Testis (tissue), 3 donors: Measurements from ENCODE around the gene KHDRBS2. TPM values are rescaled to one million over a fixed set of nuclear protein-coding genes. Genes with fewer than 3 reads are reported as not detected.

Experiments
- DNase-seq: peaks from one replicate; pipeline ENCODE4 v3.0.0-alpha.2; 2019
- H3K27ac ChIP-seq, 2 donors: fragments of 200-600 bp; sonication (generic); one replicate each; pipeline ENCODE4 v1.5.1; 2019
- H3K27me3 ChIP-seq: fragments of 200-600 bp; sonication (generic); one replicate; pipeline ENCODE4 v1.5.1; 2019
- H3K36me3 ChIP-seq: fragments of 200-600 bp; sonication (generic); one replicate; pipeline ENCODE4 v1.5.1; 2017; ENCODE audit warnings: low read depth; ENCODE audit errors: missing control alignments
- H3K4me1 ChIP-seq: fragments of 200-600 bp; sonication (generic); one replicate; pipeline ENCODE4 v1.5.1; 2019
- H3K4me3 ChIP-seq, 2 donors: fragments of 200-600 bp; sonication (generic); one replicate each; pipeline ENCODE4 v1.5.1; 2017 to 2019
- H3K9me3 ChIP-seq: fragments of 200-600 bp; sonication (generic); one replicate; pipeline ENCODE4 v1.5.1; 2017
- CTCF ChIP-seq, 3 experiments: fragments of 450-650 bp in 2 of 3; fragments of 200-600 bp in 1 of 3; sonication (generic) in 1 of 3; IDR thresholded peaks; one replicate each; pipeline ENCODE4 v1.5.1; 2016 to 2019; ENCODE audit warnings: antibody characterized with exemption in 3 of 3, mild to moderate bottlenecking in 2 of 3, moderate library complexity in 1 of 3
- POLR2A ChIP-seq: fragments of 450-650 bp; IDR thresholded peaks from one replicate; pipeline ENCODE4 v1.6.1; 2017; ENCODE audit warnings: antibody characterized with exemption, mild to moderate bottlenecking, moderate library complexity
- WGBS, 2 donors: methylation state at CpG; one replicate each; pipeline ENCODE4 v1.1.5; 2018; 5-methylcytosine and 5-hydroxymethylcytosine counted together
- intact Hi-C: fragments of 100-400 bp; cut with DNase I; formaldehyde crosslinking; loops from one replicate; pipeline ENCODE4 v1.15.1; 2023; ENCODE audit warnings: low total_unique reads
- polyA plus RNA-seq: library from polyadenylated mRNA; stranded (reverse); fragments of 350-450 nt; fragmentation: Illumina TruSeq; extraction: RNeasy Lipid Tissue Mini Kit (QIAGEN cat#74804); gene quantifications from one replicate; pipeline ENCODE4 v1.2.3, GENCODE V29; 2014; ENCODE audit warnings: low read depth, low replicate concordance; ENCODE audit not compliant: insufficient read depth
- total RNA-seq, 2 donors: library from RNA; depleted of rRNA; stranded (reverse); fragments of >200 nt; gene quantifications; one replicate each; pipeline ENCODE4 v1.2.3, GENCODE V29; 2016

The KHDRBS2 gene
- total and polyA plus RNA-seq, 3 donors from 2014 or later: 0.26 to 2.0 (median 1.8) TPM

GRCh38 chr6:61869632-61870400 lies 416.2 kb downstream of the KHDRBS2 start:
- 88 to 90% methylated on average over 14 to 15 of the region's 15 CpGs for WGBS, 2 donors
- intact Hi-C loops: no loop called here
- no peak for TF ChIP-seq POLR2A
- no peak overlapping the region for H3K4me3 ChIP-seq
- H3K27me3 ChIP-seq: no peaks in the 10 kb centered on the region
- H3K36me3 ChIP-seq: no peaks in the 10 kb centered on the region
- H3K9me3 ChIP-seq: no peaks in the 10 kb centered on the region
- no peaks in the 10 kb centered on the region for H3K4me1 ChIP-seq
- no peak for DNase-seq
- no peak overlapping the region for H3K27ac ChIP-seq

- DNase-seq: no peak
- TF ChIP-seq POLR2A (no peak), CTCF (IDR thresholded peaks at IDR 0.05) (no peak)
- H3K4me3 ChIP-seq: no peak overlapping the region
- no peak overlapping the region for H3K27ac ChIP-seq
- intact Hi-C loops: no loop called here
- no peaks in the 10 kb centered on the region for H3K4me1 ChIP-seq
- no peaks in the 10 kb centered on the region for H3K9me3 ChIP-seq
- no peaks in the 10 kb centered on the region for H3K27me3 ChIP-seq
- WGBS, 2 donors: 83 to 84% methylated on average over 5 to 7 of the region's 8 CpGs
- H3K36me3 ChIP-seq: no peaks in the 10 kb centered on the region
These were observed 417.4 kb downstream of the KHDRBS2 start for GRCh38 chr6:61868507-61869080.

- Histone ChIP-seq H3K4me3 (no peak overlapping the region), H3K9me3 (no peaks in the 10 kb centered on the region), H3K27me3 (no peaks in the 10 kb centered on the region), H3K4me1 (no peaks in the 10 kb centered on the region), H3K27ac (no peak overlapping the region), H3K36me3 (no peaks in the 10 kb centered on the region)
- intact Hi-C loops: no loop called here
- WGBS, 2 donors: 68 to 85% methylated on average over 4 of the region's 4 CpGs
- DNase-seq: no peak
- TF ChIP-seq POLR2A (no peak), CTCF (IDR thresholded peaks at IDR 0.05) (no peak)
These were observed 418.4 kb downstream of the KHDRBS2 start for GRCh38 chr6:61867635-61868034.

GRCh38 chr6:61857541-61857940 lies 428.5 kb downstream of the KHDRBS2 start:
- Histone ChIP-seq H3K36me3 (no peaks in the 10 kb centered on the region), H3K27me3 (no peaks in the 10 kb centered on the region), H3K27ac (no peak overlapping the region), H3K9me3 (no peaks in the 10 kb centered on the region), H3K4me1 (no peaks in the 10 kb centered on the region), H3K4me3 (no peak overlapping the region)
- intact Hi-C loops: no loop called here
- WGBS, 2 donors: 88 to 89% methylated on average over 3 of the region's 3 CpGs
- DNase-seq: no peak
- no peak for TF ChIP-seq CTCF (IDR thresholded peaks at IDR 0.05)

GRCh38 chr6:61841958-61842357 lies 444.1 kb downstream of the KHDRBS2 start:
- H3K4me3 ChIP-seq: no peak overlapping the region
- no peaks in the 10 kb centered on the region for H3K27me3 ChIP-seq
- intact Hi-C loops: no loop called here
- no peak overlapping the region for H3K27ac ChIP-seq
- H3K36me3 ChIP-seq: no peaks in the 10 kb centered on the region
- TF ChIP-seq POLR2A: no peak
- no peak for TF ChIP-seq CTCF (IDR thresholded peaks at IDR 0.05)
- DNase-seq: no peak
- H3K9me3 ChIP-seq: no peaks in the 10 kb centered on the region
- no peaks in the 10 kb centered on the region for H3K4me1 ChIP-seq
